H1 (cell line): Measurements from ENCODE around the gene GALNT2. TPM values are rescaled to one million over a fixed set of nuclear protein-coding genes. Genes with fewer than 3 reads are reported as not detected.

ENCODE experiments used
- CTCF ChIA-PET: fragments of 300-600 bp; sonication (Branson Sonifier 250); formaldehyde crosslinking; loops from one replicate; lab custom pipeline; 2021; ENCODE audit not compliant: partially characterized antibody; lab: Charles Lee
- POLR2A ChIA-PET: fragments of 300-600 bp; sonication (Branson Sonifier 250); formaldehyde crosslinking; loops from one replicate; lab custom pipeline; 2021; ENCODE audit warnings: inconsistent platforms; ENCODE audit not compliant: partially characterized antibody; lab: Charles Lee
- DNase-seq, 2 experiments: peaks; one replicate each; pipeline versions ENCODE4 v3.0.0 to v3.0.0-alpha.2; 2010 to 2022; ENCODE audit warnings: low spot score in 2 of 2, low read depth in 1 of 2, mixed read lengths in 1 of 2
- FAIRE-seq: peaks from 2 replicates; lab custom pipeline; 2011; peaks lifted over from hg19 to GRCh38; lab: Jason Lieb, UNC
- H2AFZ ChIP-seq: 2 replicates; pipeline ENCODE4 v1.8.1; 2012; ENCODE audit warnings: low read length, inconsistent platforms
- H2AK5ac ChIP-seq: 2 replicates; pipeline ENCODE4 v1.6.1; 2013; ENCODE audit warnings: low read depth, low read length
- H2BK120ac ChIP-seq: replicated peaks from 2 replicates; pipeline ENCODE3; 2013; ENCODE audit warnings: low read depth, low read length, inconsistent platforms
- H2BK12ac ChIP-seq: 2 replicates; pipeline ENCODE4 v1.6.1; 2013; ENCODE audit warnings: low read depth, low read length
- H2BK15ac ChIP-seq: 2 replicates; pipeline ENCODE4 v1.6.1; 2013; ENCODE audit warnings: low read length
- H2BK20ac ChIP-seq: 2 replicates; pipeline ENCODE4 v1.6.1; 2013; ENCODE audit warnings: low read length
- H2BK5ac ChIP-seq: 2 replicates; pipeline ENCODE4 v1.6.1; 2013; ENCODE audit warnings: low read depth, low read length
- H3K14ac ChIP-seq: 2 replicates; pipeline ENCODE4 v1.6.1; 2013; ENCODE audit warnings: inconsistent platforms; ENCODE audit not compliant: insufficient read length
- H3K18ac ChIP-seq: 2 replicates; pipeline ENCODE4 v1.6.1; 2013; ENCODE audit warnings: low read length; ENCODE audit errors: extremely low read depth
- H3K23ac ChIP-seq: 2 replicates; pipeline ENCODE4 v1.6.1; 2013; ENCODE audit warnings: inconsistent platforms; ENCODE audit not compliant: insufficient read length
- H3K23me2 ChIP-seq: 2 replicates; pipeline ENCODE4 v1.6.1; 2013; ENCODE audit warnings: low read depth, low read length
- H3K27ac ChIP-seq: 2 replicates; pipeline ENCODE4 v1.6.1; 2011; ENCODE audit warnings: low read depth, low read length, inconsistent platforms
- H3K27me3 ChIP-seq, 4 experiments: replicated peaks in 1 of 4; 1 replicate in 1 of 4; 2 replicates in 3 of 4; pipeline versions ENCODE4 v1.6.1 to v1.8.1; 2011 to 2013; ENCODE audit warnings: low read length in 3 of 4, mild to moderate bottlenecking in 3 of 4, inconsistent platforms in 2 of 4, mixed read lengths in 2 of 4, moderate library complexity in 1 of 4; ENCODE audit not compliant: control insufficient read depth in 3 of 4, insufficient read depth in 3 of 4; ENCODE audit errors: extremely low read depth in 1 of 4
- H3K36me3 ChIP-seq, 4 experiments: 2 replicates each; pipeline versions ENCODE4 v1.6.1 to v1.8.1; 2011 to 2013; ENCODE audit warnings: mild to moderate bottlenecking in 4 of 4, low read length in 3 of 4, moderate library complexity in 2 of 4, control low read depth in 1 of 4, inconsistent platforms in 1 of 4; ENCODE audit not compliant: insufficient read depth in 4 of 4, control insufficient read depth in 2 of 4
- H3K4ac ChIP-seq: replicated peaks from 2 replicates; pipeline ENCODE3; 2013; ENCODE audit warnings: low read length, low read depth, mixed read lengths, inconsistent platforms; ENCODE audit not compliant: insufficient read length
- H3K4me1 ChIP-seq, 4 experiments: replicated peaks in 1 of 4; 1 replicate in 1 of 4; 2 replicates in 3 of 4; pipeline versions ENCODE4 v1.6.1 to v1.8.1; 2011 to 2013; ENCODE audit warnings: low read length in 3 of 4, inconsistent platforms in 2 of 4, mixed read lengths in 1 of 4; ENCODE audit not compliant: insufficient read depth in 4 of 4, control insufficient read depth in 3 of 4
- H3K4me2 ChIP-seq, 2 experiments: 2 replicates each; pipeline versions ENCODE4 v1.6.1 to v1.8.1; 2011 to 2013; ENCODE audit warnings: low read depth in 2 of 2, low read length in 2 of 2, control low read depth in 1 of 2, inconsistent platforms in 1 of 2, mild to moderate bottlenecking in 1 of 2; ENCODE audit not compliant: insufficient read depth in 1 of 2
- H3K4me3 ChIP-seq, 4 experiments: fragments of 200-600, 300-600 bp in 1 of 4; sonication (generic), shearing (Covaris generic), sonication (Bioruptor Twin) in 1 of 4; 2 replicates each; pipeline versions ENCODE4 v1.5.1 to v1.8.1; 2011 to 2016; ENCODE audit warnings: low read length in 4 of 4, low read depth in 3 of 4, control low read depth in 2 of 4, inconsistent platforms in 2 of 4, mild to moderate bottlenecking in 2 of 4, mixed read lengths in 1 of 4, moderate library complexity in 1 of 4; ENCODE audit not compliant: insufficient read depth in 2 of 4; ENCODE audit errors: extremely low read depth in 1 of 4
- H3K56ac ChIP-seq: replicated peaks from 2 replicates; pipeline ENCODE3; 2013; ENCODE audit warnings: low read depth, mild to moderate bottlenecking, mixed read lengths, low read length, inconsistent platforms; ENCODE audit not compliant: insufficient read length
- H3K79me1 ChIP-seq: 2 replicates; pipeline ENCODE4 v1.6.1; 2013; ENCODE audit warnings: low read depth, low read length, control low read depth
- H3K79me2 ChIP-seq, 2 experiments: 2 replicates each; pipeline versions ENCODE4 v1.6.1 to v1.8.1; 2012 to 2013; ENCODE audit warnings: low read length in 2 of 2, mild to moderate bottlenecking in 2 of 2, inconsistent platforms in 1 of 2; ENCODE audit not compliant: insufficient read depth in 2 of 2, control insufficient read depth in 1 of 2
- H3K9ac ChIP-seq, 4 experiments: replicated peaks in 1 of 4; 1 replicate in 1 of 4; 2 replicates in 3 of 4; pipeline versions ENCODE4 v1.6.1 to v1.8.1; 2011 to 2013; ENCODE audit warnings: low read depth in 3 of 4, low read length in 3 of 4, control low read depth in 2 of 4, mild to moderate bottlenecking in 2 of 4, moderate library complexity in 2 of 4, inconsistent platforms in 1 of 4; ENCODE audit errors: extremely low read depth in 1 of 4
- H3K9me3 ChIP-seq, 2 experiments: 2 replicates each; pipeline versions ENCODE4 v1.6.1 to v1.8.1; 2012 to 2013; ENCODE audit warnings: mild to moderate bottlenecking in 2 of 2, moderate library complexity in 2 of 2, control low read depth in 1 of 2, inconsistent platforms in 1 of 2, low read depth in 1 of 2, low read length in 1 of 2, mixed read lengths in 1 of 2; ENCODE audit not compliant: insufficient read depth in 2 of 2
- H4K20me1 ChIP-seq, 2 experiments: replicated peaks in 1 of 2; 2 replicates each; pipeline versions ENCODE3 to v1.8.1; 2011 to 2013; ENCODE audit warnings: inconsistent platforms in 2 of 2, low read length in 2 of 2, mild to moderate bottlenecking in 1 of 2; ENCODE audit not compliant: insufficient read depth in 2 of 2, control insufficient read depth in 1 of 2
- H4K5ac ChIP-seq: 2 replicates; pipeline ENCODE4 v1.6.1; 2013; ENCODE audit warnings: low read length, low read depth, mixed read lengths, inconsistent platforms; ENCODE audit not compliant: insufficient read length
- H4K8ac ChIP-seq: 2 replicates; pipeline ENCODE4 v1.8.0; 2013; ENCODE audit warnings: mild to moderate bottlenecking, moderate library complexity, low read length, inconsistent platforms; ENCODE audit not compliant: insufficient read depth; ENCODE audit errors: extremely low read depth
- H4K91ac ChIP-seq: replicated peaks from 2 replicates; pipeline ENCODE3; 2013; ENCODE audit warnings: low read length, mixed read lengths, inconsistent platforms; ENCODE audit not compliant: insufficient read length
- CBX5 ChIP-seq: fragments of 300-800, 300-1000 bp; sonication (generic); IDR thresholded peaks from 2 replicates; pipeline ENCODE4 v1.7.1; 2016; ENCODE audit warnings: antibody characterized with exemption, low read length, low read depth
- MAFK ChIP-seq: IDR thresholded peaks from 2 replicates; pipeline ENCODE4 v1.6.1; 2012; ENCODE audit warnings: low read depth, mild to moderate bottlenecking, improper control_type of control experiment, low read length
- RAD21 ChIP-seq, 2 experiments: IDR thresholded peaks in 1 of 2; conservative IDR thresholded peaks in 1 of 2; 2 replicates each; pipeline ENCODE4 v1.6.1; 2011; ENCODE audit warnings: low read depth in 2 of 2, low read length in 2 of 2, improper control_type of control experiment in 1 of 2, inconsistent platforms in 1 of 2, mild to moderate bottlenecking in 1 of 2, moderate library complexity in 1 of 2
- RXRA ChIP-seq: IDR thresholded peaks from 2 replicates; pipeline ENCODE4 v1.6.1; 2011; ENCODE audit warnings: low read depth, mild to moderate bottlenecking, low read length, moderate library complexity; ENCODE audit not compliant: insufficient read depth
- SIN3A ChIP-seq, 2 experiments: IDR thresholded peaks in 1 of 2; conservative IDR thresholded peaks in 1 of 2; 2 replicates each; pipeline ENCODE4 v1.6.1; 2011 to 2012; ENCODE audit warnings: low read length in 2 of 2, improper control_type of control experiment in 1 of 2, low read depth in 1 of 2, mild to moderate bottlenecking in 1 of 2
- WGBS, 2 experiments: shearing (Covaris generic) in 1 of 2; methylation state at CpG; one replicate each; pipeline versions ENCODE4 v1.1.6 to v1.1.7; 2013 to 2015; ENCODE audit warnings: low lambda C conversion rate in 2 of 2, mixed read lengths in 2 of 2, inconsistent platforms in 1 of 2, low coverage in 1 of 2, missing lambda C conversion rate in 1 of 2; ENCODE audit not compliant: insufficient replicate concordance in 2 of 2, insufficient coverage in 1 of 2, insufficient read length in 1 of 2; ENCODE audit errors: extremely low coverage in 1 of 2, missing lambda C conversion rate in 1 of 2; 5-methylcytosine and 5-hydroxymethylcytosine counted together
- polyA plus RNA-seq, 7 experiments: library from polyadenylated mRNA; depleted of rRNA in 3 of 7; stranded (reverse) in 5 of 7; unstranded in 2 of 7; fragments of >200 nt in 5 of 7; fragments of 200-250 nt in 2 of 7; gene quantifications; 1 replicate in 5 of 7; 2 replicates in 1 of 7; 4 replicates in 1 of 7; pipeline versions ENCODE4 v1.2.1 to v1.2.3, GENCODE V29; 2011 to 2013; ENCODE audit warnings: missing spikeins in 2 of 7, mixed read lengths in 2 of 7
- total RNA-seq: library from RNA; stranded (reverse); fragmentation: NEBNext Ultra II Directional; extraction: Animal tissue kit (Norgen Biotek cat#: 25700); gene quantifications from 2 replicates; pipeline ENCODE4 v1.2.1, GENCODE V29; 2021

The GALNT2 gene
- total and polyA plus RNA-seq, 2 of the 8 experiments (the other 6 are each of a cell fraction or from before 2014, with no cell fraction given) = 34.5 to 75.3 TPM

DNA sequence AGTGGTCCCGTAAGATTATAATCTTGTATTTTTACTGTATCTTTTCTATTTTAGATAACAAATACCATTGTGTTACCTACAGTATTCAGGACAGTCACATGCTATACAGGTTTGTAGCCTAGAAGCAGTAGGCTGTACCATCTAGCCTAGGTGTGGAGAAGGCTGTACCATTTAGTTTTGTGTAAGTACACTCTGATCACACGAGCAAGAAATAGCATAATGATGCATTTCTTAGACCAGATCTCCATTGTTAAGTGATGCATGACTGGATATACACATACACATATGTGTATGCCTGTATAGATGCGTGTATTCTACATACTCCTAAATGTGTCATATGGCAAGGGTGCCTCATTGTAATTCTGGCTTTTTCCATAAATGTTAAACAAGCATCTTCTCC is 33.9 kb downstream of the GALNT2 start:
- Histone ChIP-seq H3K4me2 (0 out of 4 replicates have a peak overlapping the region, but pooled peaks of 1 of the 2 experiments have one; percentile 52), H2BK20ac (no peak overlapping the region), H3K23ac (no peak overlapping the region), H3K4me3 (no peak overlapping the region), H3K4me1 (peaks cover 3 to 22% (median 17%) of the 10 kb centered on the region in 4 experiments; a peak in 6 of 7 replicates), H4K8ac (no peak overlapping the region), H3K27ac (no peak overlapping the region), H4K5ac (no peak overlapping the region), H3K23me2 (no peaks in the 10 kb centered on the region), H3K4ac (no peak overlapping the region), H3K79me2 (peaks cover 0 to 80% of the 10 kb centered on the region in 2 experiments; a peak in 2 of 4 replicates), H3K14ac (no peak overlapping the region), H3K9me3 (no peaks in the 10 kb centered on the region), H2BK5ac (no peak overlapping the region), H2BK15ac (no peak overlapping the region), H3K18ac (no peak overlapping the region), H4K91ac (no peak overlapping the region), H3K9ac (no peak overlapping the region), H3K79me1 (peaks cover 7% of the 10 kb centered on the region; the same call in 1 of the 2 replicates), H3K56ac (no peak overlapping the region), H2AFZ (no peak overlapping the region), H2BK12ac (no peak overlapping the region), H2AK5ac (no peak overlapping the region), H3K36me3 (no peaks in the 10 kb centered on the region), H3K27me3 (no peaks in the 10 kb centered on the region), H4K20me1 (peaks cover 4 to 5% of the 10 kb centered on the region in 2 experiments), H2BK120ac (no peak overlapping the region)
- WGBS, 2 experiments = 87% methylated on average over 3 of the region's 3 CpGs; no CpG with 5 or more reads in 1 of the 2 experiments
- ChIA-PET POLR2A (no interaction called here), CTCF (interaction anchor here (2.4 kb wide), 1 partner anchor 19 kb away, joined by 8 read pairs; no protein-coding TSS in a partner anchor)
- FAIRE-seq = no peak
- DNase-seq = no peak
- TF ChIP-seq RAD21 (IDR thresholded peaks at IDR 0.05 in 1 of 2, conservative IDR thresholded peaks at IDR 0.05 in 1 of 2; ENCODE audit: low read depth in 2 of 2, low read length in 2 of 2) = no peak
- TF ChIP-seq SIN3A (conservative IDR thresholded peaks at IDR 0.05 in 1 of 2, IDR thresholded peaks at IDR 0.05 in 1 of 2; ENCODE audit: low read depth in 1 of 2, low read length in 2 of 2) = no peak
- no peak for TF ChIP-seq MAFK
- TF ChIP-seq CBX5 = no peak
- no peak for TF ChIP-seq RXRA
